HFF-Myc (cell line): ENCODE data around the gene CCDC8.
A peak's percentile ranks its signal among the peaks of the same experiment; 100 is the strongest.

Experiments
- DNase-seq: peaks from one replicate; pipeline ENCODE4 v3.0.0-alpha.2; 2011; ENCODE audit warnings: low read depth; ENCODE audit errors: extremely low read depth
- H3K4me3 ChIP-seq: replicated peaks from 2 replicates; pipeline ENCODE4 v1.5.1; 2011; ENCODE audit warnings: low read depth, mild to moderate bottlenecking, control low read depth, low read length
- TF ChIP-seq, protein P1 (sequence below): IDR thresholded peaks from 2 replicates; pipeline ENCODE4 v1.5.1; 2012; ENCODE audit warnings: mild to moderate bottlenecking, low read depth, low read length, control low read depth; ENCODE audit errors: missing control alignments

CCDC8 gene

GRCh38 chr19:46374536-46375475, 38.6 kb downstream of the CCDC8 start:
- DNase-seq, result no peak
- H3K4me3 ChIP-seq, result no peak overlapping the region
- TF ChIP-seq, protein P1, sequence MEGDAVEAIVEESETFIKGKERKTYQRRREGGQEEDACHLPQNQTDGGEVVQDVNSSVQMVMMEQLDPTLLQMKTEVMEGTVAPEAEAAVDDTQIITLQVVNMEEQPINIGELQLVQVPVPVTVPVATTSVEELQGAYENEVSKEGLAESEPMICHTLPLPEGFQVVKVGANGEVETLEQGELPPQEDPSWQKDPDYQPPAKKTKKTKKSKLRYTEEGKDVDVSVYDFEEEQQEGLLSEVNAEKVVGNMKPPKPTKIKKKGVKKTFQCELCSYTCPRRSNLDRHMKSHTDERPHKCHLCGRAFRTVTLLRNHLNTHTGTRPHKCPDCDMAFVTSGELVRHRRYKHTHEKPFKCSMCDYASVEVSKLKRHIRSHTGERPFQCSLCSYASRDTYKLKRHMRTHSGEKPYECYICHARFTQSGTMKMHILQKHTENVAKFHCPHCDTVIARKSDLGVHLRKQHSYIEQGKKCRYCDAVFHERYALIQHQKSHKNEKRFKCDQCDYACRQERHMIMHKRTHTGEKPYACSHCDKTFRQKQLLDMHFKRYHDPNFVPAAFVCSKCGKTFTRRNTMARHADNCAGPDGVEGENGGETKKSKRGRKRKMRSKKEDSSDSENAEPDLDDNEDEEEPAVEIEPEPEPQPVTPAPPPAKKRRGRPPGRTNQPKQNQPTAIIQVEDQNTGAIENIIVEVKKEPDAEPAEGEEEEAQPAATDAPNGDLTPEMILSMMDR, result no peak

DNA sequence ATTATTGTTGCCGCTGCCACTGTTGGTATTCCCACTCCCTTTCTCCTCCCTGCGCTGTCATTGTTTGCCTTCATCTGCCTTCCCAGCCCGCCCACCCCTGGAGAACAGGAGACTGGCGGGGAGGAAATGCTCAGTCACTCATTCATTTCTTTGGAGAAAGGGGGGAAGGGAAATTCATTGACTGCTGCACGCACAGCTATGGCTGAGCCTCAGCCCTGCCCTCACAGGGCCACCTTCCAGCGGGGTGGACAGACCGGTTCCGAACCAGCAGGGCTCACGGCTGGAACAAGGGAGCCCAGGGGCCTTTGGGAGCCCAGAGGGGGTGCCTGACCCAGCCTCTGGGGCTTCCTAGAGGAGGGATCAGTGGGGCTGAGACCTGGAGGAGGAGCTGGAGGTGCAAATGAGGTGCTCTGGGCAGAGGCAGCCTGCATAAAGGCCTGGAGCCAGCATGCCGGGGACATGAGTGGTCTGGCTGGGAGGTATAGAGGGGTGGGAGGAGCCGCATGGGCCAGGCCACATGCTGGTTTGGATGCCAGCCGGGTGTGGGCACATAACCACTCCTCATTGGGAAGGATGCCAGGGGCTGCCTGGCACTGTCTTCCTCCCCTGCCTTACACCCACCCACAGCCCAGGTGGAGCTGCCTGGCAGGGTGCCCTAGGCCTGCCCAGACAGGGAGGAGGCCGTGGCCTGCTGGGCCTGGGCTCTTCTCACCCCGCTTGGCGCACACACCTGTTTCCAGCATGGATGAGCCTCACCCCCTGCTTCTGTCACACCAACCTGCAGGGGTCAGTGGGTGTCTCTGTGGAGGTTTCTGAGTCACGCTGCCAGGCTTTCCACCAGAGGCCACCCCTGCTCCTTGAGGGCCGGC, 39.6 kb downstream of the CCDC8 start:
- DNase-seq, result no peak
- TF ChIP-seq, protein P1, result no peak
- H3K4me3 ChIP-seq, result no peak overlapping the region

- no peak for DNase-seq
- H3K4me3 ChIP-seq, result no peak overlapping the region
- TF ChIP-seq, protein P1, result peak; percentile 40
These were observed 40.4 kb downstream of the CCDC8 start for GRCh38 chr19:46372901-46373490.

- DNase-seq, result no peak
- no peak overlapping the region for H3K4me3 ChIP-seq
- TF ChIP-seq, protein P1, result peak; percentile 2
These were observed 41.9 kb downstream of the CCDC8 start for GRCh38 chr19:46371371-46371901.

GRCh38 chr19:46369817-46370216, 43.5 kb downstream of the CCDC8 start:
- TF ChIP-seq, protein P1, result no peak
- DNase-seq, result no peak
- no peak overlapping the region for H3K4me3 ChIP-seq

GRCh38 chr19:46368116-46368515, 45.2 kb downstream of the CCDC8 start:
- no peak overlapping the region for H3K4me3 ChIP-seq
- TF ChIP-seq, protein P1, result no peak
- no peak for DNase-seq
